Upper lobe of left lung (tissue), 6 donors: ENCODE results near the gene GINS2. TPM values are rescaled to one million over a fixed set of nuclear protein-coding genes. Genes with fewer than 3 reads are reported as not detected.

Experiments used
- ATAC-seq, 2 donors: fragments of 200-7000 bp; cut with Tn5 transposase; one replicate each; pipeline ENCODE4 v1.9.1; 2022; ENCODE audit warnings: mild to moderate bottlenecking in 2 of 2, moderate library complexity in 2 of 2; ENCODE audit not compliant: low FRiP score in 2 of 2
- DNase-seq, 2 donors: peaks; one replicate each; pipeline ENCODE4 v3.0.0-alpha.2; 2019 to 2020
- H3K27ac ChIP-seq, 4 donors: fragments of 200-600 bp; sonication (generic); one replicate each; pipeline ENCODE4 v1.5.1; 2016 to 2019
- H3K27me3 ChIP-seq, 4 donors: fragments of 200-600 bp; sonication (generic); one replicate each; pipeline ENCODE4 v1.5.1; 2017 to 2019
- H3K36me3 ChIP-seq, 4 donors: fragments of 200-600 bp; sonication (generic); one replicate each; pipeline ENCODE4 v1.5.1; 2016 to 2019
- H3K4me1 ChIP-seq, 4 donors: fragments of 200-600 bp; sonication (generic); one replicate each; pipeline ENCODE4 v1.5.1; 2018 to 2019
- H3K4me3 ChIP-seq, 4 donors: fragments of 200-600 bp; sonication (generic); one replicate each; pipeline ENCODE4 v1.5.1; 2017 to 2019; ENCODE audit warnings: mild to moderate bottlenecking in 2 of 4, moderate library complexity in 1 of 4
- H3K9me3 ChIP-seq, 4 donors: fragments of 200-600 bp; sonication (generic); one replicate each; pipeline ENCODE4 v1.5.1; 2018 to 2019
- EP300 ChIP-seq, 4 donors: sonication (generic); formaldehyde crosslinking; IDR thresholded peaks; one replicate each; pipeline ENCODE4 v1.5.1; 2017; ENCODE audit warnings: antibody characterized with exemption in 4 of 4, control low read depth in 2 of 4
- POLR2A ChIP-seq, 4 donors: fragments of 450-650 bp; IDR thresholded peaks; one replicate each; pipeline ENCODE4 v1.5.1; 2016 to 2017; ENCODE audit warnings: antibody characterized with exemption in 4 of 4, mild to moderate bottlenecking in 2 of 4
- POLR2AphosphoS5 ChIP-seq, 2 donors: sonication (generic); formaldehyde crosslinking; IDR thresholded peaks; one replicate each; pipeline ENCODE4 v1.5.1; 2017; ENCODE audit warnings: antibody characterized with exemption in 2 of 2
- WGBS, 2 donors: methylation state at CpG; one replicate each; pipeline ENCODE4 v1.1.5; 2017 to 2018; 5-methylcytosine and 5-hydroxymethylcytosine counted together
- total RNA-seq, 6 donors: library from RNA; depleted of rRNA in 4 of 6; stranded (reverse); fragments of >200 nt in 4 of 6; gene quantifications; one replicate each; pipeline versions ENCODE4 v1.1.0 to v1.2.1, GENCODE V29; 2016 to 2021
- TF ChIP-seq, protein P1 (sequence below), 6 experiments: fragments of 450-650 bp in 4 of 6; fragments of 200-600 bp in 2 of 6; sonication (generic) in 2 of 6; IDR thresholded peaks; one replicate each; pipeline ENCODE4 v1.5.1; 2016 to 2019; ENCODE audit warnings: antibody characterized with exemption in 6 of 6
- donor health status: DM: no; HTN: no; CAD: no; lungs with moderate emphysema.
- donor health status: DM: no; HTN: yes; CAD: no; lungs with severe emphysema.

Gene GINS2
- total RNA-seq, 6 donors from 2014 or later = 0.39 to 0.91 (median 0.75) TPM; not detected in 2

DNA sequence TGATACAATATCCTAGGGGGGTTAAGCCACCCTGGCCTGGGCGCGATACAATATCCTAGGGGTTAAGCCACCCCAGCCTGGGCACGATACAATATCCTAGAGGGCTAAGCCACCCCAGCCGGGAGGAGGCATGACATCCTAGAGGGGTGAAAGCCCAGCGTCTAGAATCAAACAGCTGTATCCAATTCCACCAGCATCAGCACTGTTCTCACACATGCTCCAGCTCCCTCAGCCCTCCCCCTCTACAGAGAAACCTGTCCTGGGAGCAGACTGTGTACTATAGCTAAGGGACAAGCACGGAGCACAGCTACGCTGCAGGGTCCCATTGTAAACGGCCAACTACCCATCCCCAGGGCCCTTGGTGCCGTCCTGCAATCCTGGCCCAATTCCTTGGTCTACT, 6.2 kb downstream of the GINS2 start:
- Histone ChIP-seq H3K4me3 (no peak overlapping the region), H3K36me3 (no peaks in the 10 kb centered on the region), H3K27me3 (no peaks in the 10 kb centered on the region), H3K4me1 (peaks cover 0 to 11% (median 2%) of the 10 kb centered on the region in 4 donors), H3K9me3 (no peaks in the 10 kb centered on the region), H3K27ac (no peak overlapping the region)
- no peak for TF ChIP-seq POLR2AphosphoS5 (IDR thresholded peaks at IDR 0.05)
- TF ChIP-seq, protein P1, sequence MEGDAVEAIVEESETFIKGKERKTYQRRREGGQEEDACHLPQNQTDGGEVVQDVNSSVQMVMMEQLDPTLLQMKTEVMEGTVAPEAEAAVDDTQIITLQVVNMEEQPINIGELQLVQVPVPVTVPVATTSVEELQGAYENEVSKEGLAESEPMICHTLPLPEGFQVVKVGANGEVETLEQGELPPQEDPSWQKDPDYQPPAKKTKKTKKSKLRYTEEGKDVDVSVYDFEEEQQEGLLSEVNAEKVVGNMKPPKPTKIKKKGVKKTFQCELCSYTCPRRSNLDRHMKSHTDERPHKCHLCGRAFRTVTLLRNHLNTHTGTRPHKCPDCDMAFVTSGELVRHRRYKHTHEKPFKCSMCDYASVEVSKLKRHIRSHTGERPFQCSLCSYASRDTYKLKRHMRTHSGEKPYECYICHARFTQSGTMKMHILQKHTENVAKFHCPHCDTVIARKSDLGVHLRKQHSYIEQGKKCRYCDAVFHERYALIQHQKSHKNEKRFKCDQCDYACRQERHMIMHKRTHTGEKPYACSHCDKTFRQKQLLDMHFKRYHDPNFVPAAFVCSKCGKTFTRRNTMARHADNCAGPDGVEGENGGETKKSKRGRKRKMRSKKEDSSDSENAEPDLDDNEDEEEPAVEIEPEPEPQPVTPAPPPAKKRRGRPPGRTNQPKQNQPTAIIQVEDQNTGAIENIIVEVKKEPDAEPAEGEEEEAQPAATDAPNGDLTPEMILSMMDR (IDR thresholded peaks at IDR 0.05) = no peak
- TF ChIP-seq POLR2A (IDR thresholded peaks at IDR 0.05) = no peak
- no peak for TF ChIP-seq EP300 (IDR thresholded peaks at IDR 0.05)
- DNase-seq (no peak), ATAC-seq (no peak)
- WGBS, 2 donors = 72 to 89% methylated on average over 6 to 9 of the region's 9 CpGs

DNA sequence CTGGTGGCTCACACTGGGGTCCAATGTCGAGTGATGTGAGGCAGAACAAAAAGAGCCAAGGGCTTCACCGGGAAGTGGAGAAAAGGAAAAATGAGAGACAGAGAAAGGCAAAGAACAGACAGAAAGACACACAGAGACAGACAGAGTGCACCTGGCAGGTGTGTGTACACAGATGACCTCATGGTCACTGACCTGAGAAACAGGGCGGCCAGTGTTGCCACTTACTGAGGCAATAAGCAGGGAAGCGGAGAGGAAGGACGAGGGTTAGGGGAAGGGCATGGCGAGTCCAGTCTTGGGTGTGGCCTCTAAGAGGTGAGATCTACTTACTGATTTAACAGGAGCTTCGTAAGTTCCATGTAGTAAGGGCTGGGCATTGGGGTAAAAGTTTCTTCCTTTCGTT, 7.5 kb downstream of the GINS2 start:
- peaks cover 0 to 11% (median 2%) of the 10 kb centered on the region in 4 donors for H3K4me1 ChIP-seq
- no peak overlapping the region for H3K27ac ChIP-seq
- 64 to 69% methylated on average over 8 of the region's 8 CpGs for WGBS, 2 donors
- H3K4me3 ChIP-seq = no peak overlapping the region
- ATAC-seq (no peak), DNase-seq (peak in 1 of 2 donors; percentile 53)
- no peaks in the 10 kb centered on the region for H3K9me3 ChIP-seq
- no peaks in the 10 kb centered on the region for H3K27me3 ChIP-seq
- TF ChIP-seq POLR2AphosphoS5 (IDR thresholded peaks at IDR 0.05) = no peak
- TF ChIP-seq, protein P1 (IDR thresholded peaks at IDR 0.05) = no peak
- TF ChIP-seq POLR2A (IDR thresholded peaks at IDR 0.05) = no peak
- no peak for TF ChIP-seq EP300 (IDR thresholded peaks at IDR 0.05)
- peaks cover 0 to 10% (median 2%) of the 10 kb centered on the region in 4 donors for H3K36me3 ChIP-seq

DNA sequence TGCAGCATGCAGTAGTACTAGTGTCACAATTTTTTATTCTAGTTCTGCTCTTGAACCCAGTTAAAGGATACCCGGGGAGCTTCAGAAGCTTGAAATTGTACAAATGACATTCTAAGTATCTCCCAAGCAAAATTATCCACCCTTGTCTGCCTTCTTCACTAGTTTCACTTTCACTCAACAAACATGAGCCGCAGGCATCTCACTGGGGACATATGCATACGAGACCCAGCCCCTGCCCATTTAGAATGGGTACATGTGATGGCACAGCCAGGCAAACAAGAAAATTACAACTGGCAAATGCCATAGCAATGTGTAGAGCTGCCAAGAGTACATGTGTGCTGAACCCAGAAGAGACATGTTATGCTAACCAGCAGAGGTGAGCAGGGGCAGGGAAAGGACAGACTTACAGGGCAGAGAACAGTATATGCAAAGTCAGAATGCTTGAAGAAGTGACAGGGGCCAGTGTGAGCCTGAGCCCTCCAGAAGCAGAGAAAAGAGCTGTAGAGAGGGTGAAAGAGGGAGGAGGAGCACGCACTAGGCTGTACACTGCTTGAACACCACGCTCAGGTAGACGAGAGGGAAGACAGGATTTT, 8.3 kb downstream of the GINS2 start:
- peaks cover 0 to 16% (median 5%) of the 10 kb centered on the region in 4 donors for H3K36me3 ChIP-seq
- no peak overlapping the region for H3K27ac ChIP-seq
- DNase-seq (no peak), ATAC-seq (no peak)
- H3K4me1 ChIP-seq = peaks cover 0 to 11% (median 2%) of the 10 kb centered on the region in 4 donors
- no peak overlapping the region for H3K4me3 ChIP-seq
- H3K9me3 ChIP-seq = no peaks in the 10 kb centered on the region
- WGBS, 2 donors = 67 to 76% methylated on average over 6 of the region's 6 CpGs
- H3K27me3 ChIP-seq = no peaks in the 10 kb centered on the region
- no peak for TF ChIP-seq POLR2A (IDR thresholded peaks at IDR 0.05)
- TF ChIP-seq, protein P1 (IDR thresholded peaks at IDR 0.05) = no peak
- TF ChIP-seq EP300 (IDR thresholded peaks at IDR 0.05) = no peak
- no peak for TF ChIP-seq POLR2AphosphoS5 (IDR thresholded peaks at IDR 0.05)

DNA sequence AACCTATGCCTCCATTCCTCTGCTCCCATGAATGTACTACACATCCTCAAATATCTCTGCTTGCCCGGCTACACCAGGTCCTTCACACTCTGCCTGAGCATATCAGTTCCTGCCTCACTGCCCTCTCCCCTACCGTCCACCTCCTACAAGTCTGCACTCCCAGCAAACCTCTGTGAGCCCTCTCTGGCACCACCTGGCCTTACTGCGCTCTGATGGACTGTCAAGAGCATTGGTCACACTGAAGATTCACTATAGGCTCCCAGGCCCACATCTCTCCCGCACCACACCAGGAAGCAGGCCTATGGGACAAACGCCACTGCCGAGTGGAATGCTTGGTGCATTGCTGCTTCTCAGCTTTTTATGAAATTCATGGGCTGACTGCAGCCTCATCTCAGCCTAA, 8.9 kb downstream of the GINS2 start:
- Histone ChIP-seq H3K27me3 (no peaks in the 10 kb centered on the region), H3K36me3 (peaks cover 0 to 20% (median 9%) of the 10 kb centered on the region in 4 donors), H3K4me1 (peaks cover 0 to 14% (median 2%) of the 10 kb centered on the region in 4 donors), H3K9me3 (no peaks in the 10 kb centered on the region), H3K4me3 (no peak overlapping the region), H3K27ac (no peak overlapping the region)
- DNase-seq = no peak
- WGBS, 2 donors = 86 to 90% methylated on average over 6 of the region's 6 CpGs
- TF ChIP-seq POLR2AphosphoS5 (IDR thresholded peaks at IDR 0.05) = no peak
- no peak for TF ChIP-seq EP300 (IDR thresholded peaks at IDR 0.05)
- no peak for TF ChIP-seq POLR2A (IDR thresholded peaks at IDR 0.05)
- no peak for ATAC-seq

DNA sequence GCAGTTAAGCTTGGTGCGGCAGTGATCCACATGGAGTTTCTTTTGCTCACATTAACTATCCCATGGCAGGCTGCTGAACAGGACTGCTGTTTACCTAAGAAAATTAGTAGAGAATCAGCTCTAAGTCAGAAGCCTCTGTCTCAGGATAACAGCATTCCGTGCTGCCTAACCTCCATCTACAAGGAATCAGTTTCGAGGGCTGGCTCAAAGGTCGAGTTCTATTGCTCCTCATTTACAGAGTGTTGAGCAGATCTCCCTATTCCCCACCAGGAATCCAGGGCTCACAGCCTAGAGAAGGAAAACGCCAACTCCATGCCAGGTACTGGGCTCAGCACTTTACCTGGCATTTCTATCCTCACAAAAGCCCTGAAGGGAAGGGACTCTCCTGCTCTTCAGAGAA, 9.9 kb downstream of the GINS2 start:
- H3K4me1 ChIP-seq = peaks cover 5 to 24% (median 9%) of the 10 kb centered on the region in 4 donors
- no peaks in the 10 kb centered on the region for H3K27me3 ChIP-seq
- DNase-seq = no peak
- TF ChIP-seq POLR2AphosphoS5 (IDR thresholded peaks at IDR 0.05) (no peak), EP300 (IDR thresholded peaks at IDR 0.05) (no peak), POLR2A (IDR thresholded peaks at IDR 0.05) (no peak)
- TF ChIP-seq, protein P1 (IDR thresholded peaks at IDR 0.05) = no peak
- H3K4me3 ChIP-seq = no peak overlapping the region
- no peaks in the 10 kb centered on the region for H3K9me3 ChIP-seq
- no peak overlapping the region for H3K27ac ChIP-seq
- 89 to 93% methylated on average over 5 of the region's 5 CpGs for WGBS, 2 donors
- H3K36me3 ChIP-seq = peaks cover 0 to 29% (median 19%) of the 10 kb centered on the region in 4 donors
- ATAC-seq = no peak
